PC-3 (cell line): Measurements from ENCODE around the gene MRFAP1.
A peak's percentile ranks its signal among the peaks of the same experiment; 100 is the strongest.

ENCODE experiments used
- EZH2 ChIP-seq: fragments of 300-600 bp; sonication (generic); IDR thresholded peaks from one replicate; pipeline ENCODE4 v1.6.1; 2017; ENCODE audit warnings: antibody characterized with exemption, mild to moderate bottlenecking, low read length; ENCODE audit not compliant: unreplicated experiment
- TF ChIP-seq, protein P1 (sequence below): fragments of 300-600 bp; sonication (generic); conservative IDR thresholded peaks from 2 replicates; pipeline ENCODE4 v1.5.1; 2017; ENCODE audit warnings: antibody characterized with exemption, low read depth, mild to moderate bottlenecking, low read length

GRCh38 chr4:6680372-6681034, 40.0 kb downstream of the MRFAP1 start:
- TF ChIP-seq, protein P1, sequence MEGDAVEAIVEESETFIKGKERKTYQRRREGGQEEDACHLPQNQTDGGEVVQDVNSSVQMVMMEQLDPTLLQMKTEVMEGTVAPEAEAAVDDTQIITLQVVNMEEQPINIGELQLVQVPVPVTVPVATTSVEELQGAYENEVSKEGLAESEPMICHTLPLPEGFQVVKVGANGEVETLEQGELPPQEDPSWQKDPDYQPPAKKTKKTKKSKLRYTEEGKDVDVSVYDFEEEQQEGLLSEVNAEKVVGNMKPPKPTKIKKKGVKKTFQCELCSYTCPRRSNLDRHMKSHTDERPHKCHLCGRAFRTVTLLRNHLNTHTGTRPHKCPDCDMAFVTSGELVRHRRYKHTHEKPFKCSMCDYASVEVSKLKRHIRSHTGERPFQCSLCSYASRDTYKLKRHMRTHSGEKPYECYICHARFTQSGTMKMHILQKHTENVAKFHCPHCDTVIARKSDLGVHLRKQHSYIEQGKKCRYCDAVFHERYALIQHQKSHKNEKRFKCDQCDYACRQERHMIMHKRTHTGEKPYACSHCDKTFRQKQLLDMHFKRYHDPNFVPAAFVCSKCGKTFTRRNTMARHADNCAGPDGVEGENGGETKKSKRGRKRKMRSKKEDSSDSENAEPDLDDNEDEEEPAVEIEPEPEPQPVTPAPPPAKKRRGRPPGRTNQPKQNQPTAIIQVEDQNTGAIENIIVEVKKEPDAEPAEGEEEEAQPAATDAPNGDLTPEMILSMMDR = peak; percentile 41
- TF ChIP-seq EZH2 = no peak
